ENCODE results near the gene CBY2.

CBY2 gene

GRCh38 chr13:45700971-45701900 is 884 bp upstream of the CBY2 start:
- no peak for DNase-seq (ENCODE audit: low read depth, low spot score)
- no peak overlapping the region for H3K27ac ChIP-seq

GRCh38 chr13:45702869-45703391 is 810 bp downstream of the CBY2 start:
- H3K27ac ChIP-seq, result no peak overlapping the region
- DNase-seq (ENCODE audit: low read depth, low spot score), result no peak

- no peak overlapping the region for H3K27ac ChIP-seq
- no peak for DNase-seq (ENCODE audit: low read depth, low spot score)
These were observed 2.2 kb downstream of the CBY2 start for GRCh38 chr13:45704211-45704739.

GRCh38 chr13:45704854-45705695 is 3.0 kb downstream of the CBY2 start:
- H3K27ac ChIP-seq, result no peak overlapping the region
- DNase-seq (ENCODE audit: low read depth, low spot score), result no peak

- H3K27ac ChIP-seq, result no peak overlapping the region
- DNase-seq (ENCODE audit: low read depth, low spot score), result no peak
These were observed 3.8 kb downstream of the CBY2 start for GRCh38 chr13:45705918-45706317.

- no peak overlapping the region for H3K27ac ChIP-seq
- DNase-seq (ENCODE audit: low read depth, low spot score), result no peak
These were observed 5.5 kb downstream of the CBY2 start for GRCh38 chr13:45707516-45708100.

- H3K27ac ChIP-seq, result no peak overlapping the region
- DNase-seq (ENCODE audit: low read depth, low spot score), result no peak
These were observed 9.8 kb downstream of the CBY2 start for GRCh38 chr13:45711951-45712350.

GRCh38 chr13:45713106-45713690 is 11.1 kb downstream of the CBY2 start:
- no peak overlapping the region for H3K27ac ChIP-seq
- no peak for DNase-seq (ENCODE audit: low read depth, low spot score)

- DNase-seq (ENCODE audit: low read depth, low spot score), result no peak
These were observed 11.6 kb downstream of the CBY2 start for GRCh38 chr13:45713721-45714120.

GRCh38 chr13:45714170-45714569 is 12.1 kb downstream of the CBY2 start:
- DNase-seq (ENCODE audit: low read depth, low spot score), result no peak
- H3K27ac ChIP-seq, result no peak overlapping the region

More at GRCh38 chr13:45713721-45714120, 11.6 kb downstream of the CBY2 start:
- no peak overlapping the region for H3K27ac ChIP-seq

GRCh38 chr13:45715351-45715750 is 13.2 kb downstream of the CBY2 start:
- no peak for DNase-seq (ENCODE audit: low read depth, low spot score)
- H3K27ac ChIP-seq, result no peak overlapping the region

GRCh38 chr13:45717349-45717748 is 15.2 kb downstream of the CBY2 start:
- no peak for DNase-seq (ENCODE audit: low read depth, low spot score)

GRCh38 chr13:45718063-45718462 is 15.9 kb downstream of the CBY2 start:
- no peak for DNase-seq (ENCODE audit: low read depth, low spot score)
- H3K27ac ChIP-seq, result no peak overlapping the region

More at GRCh38 chr13:45717349-45717748, 15.2 kb downstream of the CBY2 start:
- no peak overlapping the region for H3K27ac ChIP-seq

GRCh38 chr13:45718992-45719391 is 16.9 kb downstream of the CBY2 start:
- DNase-seq (ENCODE audit: low read depth, low spot score), result no peak
- no peak overlapping the region for H3K27ac ChIP-seq

- H3K27ac ChIP-seq, result no peak overlapping the region
- DNase-seq (ENCODE audit: low read depth, low spot score), result no peak
These were observed 19.1 kb downstream of the CBY2 start for GRCh38 chr13:45721203-45721731.

GRCh38 chr13:45723798-45724197 is 21.7 kb downstream of the CBY2 start:
- no peak overlapping the region for H3K27ac ChIP-seq
- DNase-seq (ENCODE audit: low read depth, low spot score), result no peak

GRCh38 chr13:45728759-45729158 is 26.6 kb downstream of the CBY2 start:
- H3K27ac ChIP-seq, result no peak overlapping the region

GRCh38 chr13:45731455-45731854 is 29.3 kb downstream of the CBY2 start:
- DNase-seq (ENCODE audit: low read depth, low spot score), result no peak
- no peak overlapping the region for H3K27ac ChIP-seq

More at GRCh38 chr13:45728759-45729158, 26.6 kb downstream of the CBY2 start:
- no peak for DNase-seq (ENCODE audit: low read depth, low spot score)

GRCh38 chr13:45732916-45733315 is 30.8 kb downstream of the CBY2 start:
- no peak overlapping the region for H3K27ac ChIP-seq
- no peak for DNase-seq (ENCODE audit: low read depth, low spot score)

GRCh38 chr13:45733361-45733760 is 31.2 kb downstream of the CBY2 start:
- DNase-seq (ENCODE audit: low read depth, low spot score), result no peak
- H3K27ac ChIP-seq, result no peak overlapping the region
